ENCODE results near the gene PRKG1.
"Not testable (repeated sequence)": the region's sequence is repeated elsewhere in the genome, so short reads cannot be mapped to it uniquely, and the experiment has no call there.

Gene PRKG1

DNA sequence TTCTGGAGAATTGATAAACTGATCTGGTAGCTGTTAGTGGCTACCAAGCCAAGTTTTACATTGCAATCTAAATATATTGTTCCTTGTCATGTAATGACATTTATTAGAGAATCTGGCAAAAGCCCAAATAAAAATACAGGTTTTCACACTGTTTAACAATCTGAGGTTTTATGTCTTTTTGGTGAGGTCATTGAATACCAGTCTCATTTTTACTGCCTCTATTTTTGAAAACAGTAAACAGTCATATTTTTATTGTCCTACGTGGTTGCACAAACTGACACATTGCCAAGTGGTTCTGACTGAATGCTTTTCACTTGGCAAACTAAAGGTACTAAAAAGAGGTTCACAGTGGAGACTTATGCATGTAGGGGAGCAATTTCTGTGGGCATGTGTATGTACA is 157.5 kb downstream of the PRKG1 start:
- no peak for DNase-seq

DNA sequence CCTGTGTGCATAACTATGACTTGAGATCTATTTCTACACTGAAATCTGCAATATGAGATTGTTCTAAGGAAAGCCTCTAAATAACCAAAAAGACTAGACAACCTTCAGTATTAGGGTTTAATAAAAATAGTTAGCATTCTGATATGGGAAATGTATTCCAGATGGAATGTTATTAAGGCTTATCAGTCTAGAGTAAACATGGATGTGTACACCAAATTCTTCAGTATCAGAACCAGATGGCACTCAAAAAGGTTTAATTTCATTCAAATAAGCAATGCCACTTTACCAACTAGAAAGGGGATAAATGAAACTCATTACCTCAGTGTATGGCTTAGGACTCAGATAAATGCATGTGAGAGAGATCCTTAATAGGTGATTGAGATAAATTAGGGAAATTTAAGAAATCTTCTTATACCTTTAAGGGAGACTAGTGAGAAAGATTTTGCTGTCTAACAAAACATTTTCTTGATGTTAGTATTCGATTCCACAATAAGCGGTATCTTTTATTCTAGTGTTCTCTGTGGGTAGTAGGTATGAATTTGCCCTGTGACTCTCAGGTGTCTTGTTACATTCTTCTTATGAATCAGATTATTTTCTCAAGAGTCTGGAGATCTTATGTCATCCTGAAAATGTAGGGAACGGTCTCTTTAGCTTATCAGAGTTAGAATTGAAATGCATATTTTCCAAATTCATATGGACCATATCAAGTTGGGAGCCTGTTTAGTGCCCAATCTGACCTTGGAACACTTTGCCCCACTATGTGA is 159.2 kb downstream of the PRKG1 start:
- no peak for DNase-seq

DNA sequence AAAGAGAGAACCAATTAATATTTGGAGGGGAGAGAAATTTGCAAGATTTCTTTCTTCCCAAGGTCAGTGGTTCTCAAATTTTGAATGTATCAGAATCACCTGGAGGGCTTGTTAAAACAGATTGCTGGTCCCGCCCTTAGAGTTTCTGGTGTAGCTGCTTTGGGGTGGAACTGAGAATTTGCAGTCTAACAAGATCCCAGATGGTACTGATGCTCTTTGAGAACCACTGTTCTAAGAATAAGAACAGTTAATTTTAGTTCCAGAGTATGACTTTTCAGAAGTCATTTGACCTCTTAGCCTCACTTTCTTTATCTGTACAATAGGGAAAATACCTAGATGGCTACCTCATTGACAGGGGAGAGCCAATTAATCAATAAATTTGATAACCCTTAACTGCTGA is 161.6 kb downstream of the PRKG1 start:
- DNase-seq, result no peak

DNA sequence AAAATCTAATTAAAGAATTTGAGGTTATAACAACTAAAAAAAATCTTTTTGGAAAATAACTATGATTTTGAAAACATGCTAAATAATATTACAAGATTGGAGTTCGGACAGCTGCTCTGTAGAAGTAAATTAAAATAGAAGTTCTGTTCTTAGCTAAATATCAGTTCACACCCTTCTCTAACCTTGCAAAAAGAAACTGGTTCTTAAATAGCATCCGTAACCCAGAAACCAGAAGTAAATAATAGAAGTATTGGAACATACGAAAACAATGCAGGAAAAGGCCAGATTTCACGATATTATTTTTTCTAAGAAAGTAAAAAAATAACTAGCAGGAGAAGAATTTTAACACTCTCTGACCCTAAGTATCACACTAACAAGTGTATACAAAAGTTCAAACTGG is 164.7 kb downstream of the PRKG1 start:
- no peak for DNase-seq

DNA sequence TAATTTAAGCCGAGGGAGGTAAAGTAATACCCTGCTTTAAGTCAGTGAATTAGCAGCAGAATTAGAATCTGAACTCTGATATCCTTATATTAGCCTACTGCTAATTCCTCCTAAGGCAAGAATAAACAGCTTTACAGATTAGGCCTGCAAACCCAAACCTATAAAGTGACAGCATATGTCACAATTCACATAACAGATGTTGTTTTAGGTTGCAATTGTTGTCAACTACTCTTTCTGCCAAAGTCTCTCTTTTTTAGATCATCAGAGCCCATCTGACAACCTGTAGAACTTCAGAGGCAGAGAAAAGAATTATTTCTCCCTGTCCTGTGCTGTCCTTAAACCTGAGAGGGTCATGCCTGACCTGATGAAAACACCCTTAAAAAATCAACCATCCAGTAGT is 167.2 kb downstream of the PRKG1 start:
- no peak for DNase-seq

DNA sequence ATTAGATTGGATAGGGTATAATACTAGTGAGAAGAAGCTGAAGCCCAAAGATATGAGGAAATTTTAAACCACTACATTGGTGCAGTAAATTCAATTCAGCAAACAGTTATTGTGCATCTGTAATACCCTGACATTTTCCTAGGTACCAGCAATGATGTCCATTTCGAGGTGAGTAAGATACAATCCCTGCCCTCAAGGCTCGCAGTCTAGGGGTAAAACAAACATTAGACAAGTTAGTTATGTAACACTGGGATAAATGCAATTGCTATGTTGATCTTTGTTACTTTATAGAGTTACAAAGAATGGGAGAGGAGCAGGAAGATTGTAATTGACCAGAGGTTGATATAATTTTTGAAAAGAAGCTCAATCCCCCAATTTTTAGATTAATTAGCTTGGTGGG is 168.1 kb downstream of the PRKG1 start:
- DNase-seq, result no peak

DNA sequence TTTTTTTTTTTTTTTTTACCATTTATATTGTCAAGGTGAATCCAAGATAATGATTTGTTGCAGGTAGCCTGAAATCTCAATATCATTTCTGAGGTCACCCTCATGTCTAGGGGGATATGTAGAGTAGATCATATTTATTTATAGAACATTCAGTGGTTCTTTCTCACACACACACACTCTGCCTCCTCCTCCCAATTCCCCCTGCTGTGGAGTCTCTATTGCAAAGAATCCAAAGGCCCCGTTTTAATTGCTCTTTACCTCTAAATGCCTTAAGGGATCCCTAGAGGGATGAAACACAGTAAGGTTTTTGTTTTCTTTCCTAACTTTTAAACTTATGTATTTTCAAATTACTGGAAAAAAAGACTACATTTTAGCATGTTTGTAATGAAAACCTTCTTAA is 170.0 kb downstream of the PRKG1 start:
- no peak for DNase-seq

- DNase-seq, result peak; percentile 60
These were observed 170.6 kb downstream of the PRKG1 start for GRCh38 chr10:51244748-51245490.

DNA sequence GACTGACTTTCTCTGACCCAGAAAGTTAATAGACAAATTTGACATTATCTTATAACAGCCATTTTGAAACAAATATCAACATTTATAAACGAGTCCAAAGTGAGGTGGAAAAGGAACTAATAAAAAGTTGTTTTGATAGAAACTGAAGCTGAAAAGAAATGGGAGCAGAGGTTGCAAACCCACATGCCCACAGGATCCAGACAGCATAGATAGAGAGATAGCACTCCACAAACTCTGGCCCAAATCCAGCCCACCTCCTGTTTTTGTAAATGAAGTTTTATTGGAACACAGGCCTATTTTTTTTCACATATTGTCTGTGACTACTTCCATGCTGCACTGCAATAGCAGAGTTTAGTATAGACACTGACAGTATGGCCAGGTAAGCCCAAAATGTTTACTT is 171.9 kb downstream of the PRKG1 start:
- peak; percentile 46 for DNase-seq

DNA sequence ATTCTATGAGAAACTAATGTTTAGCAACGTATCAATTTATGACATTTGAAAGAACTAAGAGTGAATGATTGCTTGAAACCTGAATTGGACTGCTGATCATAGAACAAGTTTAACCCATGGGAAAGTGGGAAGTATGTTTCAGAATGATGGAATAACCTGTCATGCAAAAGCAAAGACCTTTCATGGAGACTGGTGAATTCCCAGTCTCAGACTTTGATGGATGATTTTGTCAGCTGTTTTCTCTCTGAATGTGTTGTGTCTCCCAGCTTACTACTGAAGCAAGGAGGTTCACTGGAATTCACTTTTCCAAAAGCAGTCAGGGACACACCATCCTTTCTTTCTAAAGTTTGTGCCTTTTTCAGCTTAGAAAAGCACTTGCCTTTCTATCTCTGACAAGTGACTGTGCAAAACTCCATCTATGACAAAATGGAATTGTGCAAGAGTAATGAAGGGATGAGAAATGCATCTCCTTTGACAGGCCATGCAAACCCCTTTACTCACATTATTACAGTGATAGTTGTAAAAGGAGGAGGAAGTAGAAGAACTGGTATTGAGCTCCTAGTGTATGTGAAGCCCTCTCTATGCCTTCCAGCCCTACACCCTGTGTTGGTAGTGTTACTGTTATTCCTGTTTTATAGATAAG is 176.1 kb downstream of the PRKG1 start:
- DNase-seq, result peak; percentile 48

GRCh38 chr10:51251110-51251509 is 176.8 kb downstream of the PRKG1 start:
- DNase-seq, result no peak

DNA sequence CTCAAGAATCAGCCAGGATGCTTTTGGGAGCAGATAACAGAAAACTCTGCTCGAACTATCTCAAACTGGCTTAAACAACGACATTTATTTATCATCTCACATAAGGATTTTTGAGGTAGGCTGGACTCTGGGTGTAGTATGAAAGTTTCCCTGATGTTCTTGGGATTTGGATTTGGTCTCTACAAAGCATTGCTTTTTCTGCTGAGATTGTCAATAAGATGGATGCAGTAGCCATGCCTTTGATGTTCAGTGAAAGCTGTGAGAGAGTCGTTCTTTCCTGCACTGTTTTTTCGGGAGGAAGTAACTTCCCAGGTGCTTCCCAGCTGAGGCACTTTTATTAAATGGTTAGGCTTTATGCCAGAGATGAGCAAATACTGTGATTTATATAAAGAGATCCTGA is 181.1 kb downstream of the PRKG1 start:
- no peak for DNase-seq

DNA sequence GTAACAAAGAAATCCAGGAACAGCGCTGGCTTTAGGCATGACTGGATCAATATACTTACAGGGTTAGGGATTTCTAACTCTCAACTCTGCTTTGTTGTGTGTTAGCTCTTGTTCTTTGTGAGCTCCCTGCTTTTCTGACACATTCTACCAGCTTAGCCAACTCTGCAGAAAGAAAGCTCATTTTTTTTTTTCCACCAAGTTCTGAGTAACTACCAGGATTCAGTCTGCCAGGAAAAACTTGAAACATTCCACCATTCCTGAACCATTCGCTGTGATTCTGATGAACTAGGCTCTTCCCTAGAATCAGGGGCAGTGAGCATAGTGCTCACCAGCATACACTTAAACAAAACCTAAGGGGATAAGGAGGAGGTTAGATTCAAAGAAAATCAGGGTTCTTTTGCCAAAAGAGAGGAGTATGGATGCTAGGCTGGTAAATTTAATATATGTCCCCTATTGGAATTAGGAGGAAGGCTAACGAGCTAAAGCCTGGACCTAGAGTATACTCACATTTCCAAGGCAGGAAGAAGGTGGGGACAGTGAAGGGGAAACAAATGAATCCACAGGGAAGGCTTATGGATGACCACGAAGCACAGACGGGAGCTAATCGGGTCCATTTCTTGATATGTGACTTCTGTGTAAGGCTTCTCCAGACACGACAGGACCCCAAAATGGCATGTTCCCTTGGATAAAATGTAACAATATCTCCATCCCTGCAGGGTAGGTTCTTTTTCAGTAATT is 183.4 kb downstream of the PRKG1 start:
- no peak for DNase-seq

- DNase-seq, result no peak
These were observed 186.1 kb downstream of the PRKG1 start for GRCh38 chr10:51260376-51260775.

- DNase-seq, result no peak
These were observed 192.2 kb downstream of the PRKG1 start for GRCh38 chr10:51266496-51266895.

- DNase-seq, result not testable (repeated sequence)
These were observed 193.8 kb downstream of the PRKG1 start for GRCh38 chr10:51267980-51268570.

DNA sequence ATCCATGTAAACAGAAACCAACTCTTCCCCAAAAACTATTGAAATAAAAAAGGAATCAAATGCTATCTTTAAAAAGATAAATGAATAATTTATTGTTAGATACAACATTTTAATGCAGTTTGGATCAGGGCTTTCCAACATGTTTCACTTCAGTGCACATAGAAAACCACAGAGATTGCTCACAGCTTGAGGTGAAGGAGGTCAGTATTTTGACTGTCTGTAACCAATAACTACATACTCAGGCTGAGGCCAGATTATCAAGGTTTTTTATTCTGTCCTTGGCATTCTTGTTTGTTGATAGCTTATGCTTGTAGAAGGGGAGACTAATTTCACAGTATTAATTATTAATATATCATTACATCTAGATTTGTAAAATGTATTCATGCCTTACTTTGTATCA is 195.5 kb downstream of the PRKG1 start:
- DNase-seq, result no peak

- no peak for DNase-seq
These were observed 196.7 kb downstream of the PRKG1 start for GRCh38 chr10:51270936-51271530.

DNA sequence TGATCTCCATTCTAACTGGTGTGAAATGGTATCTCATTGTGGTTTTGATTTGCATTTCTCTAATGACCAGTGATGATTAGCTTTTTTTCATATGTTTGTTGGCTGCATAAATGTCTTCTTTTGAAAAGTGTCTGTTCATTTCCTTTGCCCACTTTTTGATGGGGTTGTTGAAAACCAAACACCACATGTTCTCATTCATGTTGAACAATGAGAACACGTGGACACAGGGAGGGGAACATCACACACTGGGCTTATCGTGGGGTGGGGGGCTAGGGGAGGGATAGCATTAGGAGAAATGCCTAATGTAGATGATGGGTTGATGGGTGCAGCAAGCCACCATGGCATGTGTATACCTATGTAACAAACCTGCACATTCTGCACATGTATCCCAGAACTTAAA is 197.8 kb downstream of the PRKG1 start:
- DNase-seq, result not testable (repeated sequence)

- DNase-seq, result no peak
These were observed 198.3 kb downstream of the PRKG1 start for GRCh38 chr10:51272555-51272954.

- DNase-seq, result peak; percentile 50
These were observed 199.3 kb downstream of the PRKG1 start for GRCh38 chr10:51273574-51273973.

GRCh38 chr10:51276097-51276496 is 201.8 kb downstream of the PRKG1 start:
- not testable (repeated sequence) for DNase-seq

All from hematopoietic multipotent progenitor cell treated with erythropoietin and hydrocortisone succinate and interleukin-3 and kit ligand, for 4 days (in vitro differentiated cells).